PFSK-1 (cell line): Measurements from ENCODE around the gene RASA3.
A peak's percentile ranks its signal among the peaks of the same experiment; 100 is the strongest.

Experiments used
- FOXP2 ChIP-seq: optimal IDR thresholded peaks from 2 replicates; pipeline ENCODE3; 2011; ENCODE audit warnings: borderline replicate concordance, control low read depth, inconsistent platforms; ENCODE audit not compliant: insufficient read depth; ENCODE audit errors: extremely low read length, extremely low read depth
- POLR2AphosphoS5 ChIP-seq: IDR thresholded peaks from 2 replicates; pipeline ENCODE4 v1.6.1; 2012; ENCODE audit warnings: low read depth, mild to moderate bottlenecking, control low read depth, low read length, moderate library complexity
- REST ChIP-seq, 2 experiments: IDR thresholded peaks; 2 replicates each; pipeline versions ENCODE4 v1.6.1 to v1.8.0; 2011 to 2012; ENCODE audit warnings: low read depth in 2 of 2, low read length in 2 of 2, control low read depth in 1 of 2, inconsistent platforms in 1 of 2, mild to moderate bottlenecking in 1 of 2, moderate library complexity in 1 of 2; ENCODE audit not compliant: insufficient read depth in 1 of 2
- SIN3A ChIP-seq: IDR thresholded peaks from 2 replicates; pipeline ENCODE4 v1.6.1; 2012; ENCODE audit warnings: mild to moderate bottlenecking, low read length, moderate library complexity, borderline replicate concordance; ENCODE audit not compliant: insufficient read depth
- TAF1 ChIP-seq: IDR thresholded peaks from 2 replicates; pipeline ENCODE4 v1.6.1; 2012; ENCODE audit warnings: low read length, control low read depth, borderline replicate concordance; ENCODE audit not compliant: insufficient read depth

The RASA3 gene

DNA sequence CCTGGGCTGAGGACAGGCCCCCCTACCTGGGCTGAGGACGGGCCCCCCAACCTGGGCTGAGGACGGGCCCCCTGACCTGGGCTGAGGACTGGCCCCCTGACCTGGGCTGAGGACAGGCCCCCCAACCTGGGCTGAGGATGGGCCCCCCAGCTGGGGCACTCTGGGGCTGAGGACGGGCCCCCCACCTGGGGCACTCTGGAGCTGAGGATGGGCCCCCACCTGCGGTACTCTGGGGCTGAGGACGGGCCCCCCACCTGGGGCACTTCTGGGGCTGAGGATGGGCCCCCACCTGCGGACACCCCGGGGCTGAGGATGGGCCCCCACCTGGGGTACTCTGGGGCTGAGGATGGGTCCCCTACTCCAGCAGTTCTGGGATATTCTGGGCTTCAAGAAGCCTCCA lies 65.5 kb downstream of the RASA3 start:
- no peak for TF ChIP-seq POLR2AphosphoS5
- no peak for TF ChIP-seq TAF1
- no peak for TF ChIP-seq REST (IDR thresholded peaks at IDR 0.05; ENCODE audit: insufficient read depth in 1 of 2, low read depth in 2 of 2, low read length in 2 of 2)

GRCh38 chr13:114065926-114066774 lies 66.3 kb downstream of the RASA3 start:
- no peak for TF ChIP-seq POLR2AphosphoS5
- no peak for TF ChIP-seq FOXP2
- TF ChIP-seq REST (IDR thresholded peaks at IDR 0.05; ENCODE audit: insufficient read depth in 1 of 2, low read depth in 2 of 2, low read length in 2 of 2): no peak
- no peak for TF ChIP-seq TAF1
- TF ChIP-seq SIN3A: no peak

- TF ChIP-seq REST (IDR thresholded peaks at IDR 0.05; ENCODE audit: insufficient read depth in 1 of 2, low read depth in 2 of 2, low read length in 2 of 2): no peak
- TF ChIP-seq SIN3A: peak; percentile 74; the same call in 1 of the 2 replicates
Measured at GRCh38 chr13:114065141-114065925, 67.1 kb downstream of the RASA3 start.

DNA sequence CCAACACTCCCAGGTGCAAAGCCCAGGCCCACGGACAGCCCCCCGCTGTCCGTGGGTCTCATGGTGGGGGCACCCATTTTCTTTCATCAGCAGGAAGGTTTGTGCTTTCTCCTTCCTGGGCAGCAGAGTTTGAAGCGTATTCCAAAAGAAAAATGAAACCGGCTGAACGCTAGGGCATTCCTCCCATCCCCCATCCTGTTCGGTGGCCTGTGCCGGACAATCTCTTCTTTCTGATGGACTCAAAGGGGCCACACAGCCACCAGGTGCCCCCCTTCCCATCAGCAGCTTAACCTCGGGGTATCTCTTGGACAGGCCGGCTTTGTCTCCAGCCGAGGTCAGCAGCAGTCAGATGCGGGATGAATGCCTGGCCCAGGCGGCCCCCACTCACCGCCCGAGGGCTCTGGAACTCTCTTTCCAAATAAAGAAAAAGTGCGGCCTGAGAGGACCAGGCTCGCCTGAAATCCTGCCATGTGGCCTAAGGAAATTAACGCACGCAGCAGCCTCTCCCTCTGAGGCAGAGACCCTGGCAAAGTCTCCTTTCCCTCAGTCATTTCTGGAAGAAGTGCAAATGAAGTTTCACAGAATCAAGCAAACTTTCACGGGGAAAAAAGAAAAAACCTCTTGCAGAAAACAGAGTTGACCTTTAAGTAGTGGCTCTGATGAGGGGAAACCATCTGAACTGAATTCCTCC lies 67.8 kb downstream of the RASA3 start:
- TF ChIP-seq FOXP2 (no peak), SIN3A (no peak), POLR2AphosphoS5 (no peak; the same call in 1 of the 2 replicates), REST (IDR thresholded peaks at IDR 0.05; ENCODE audit: insufficient read depth in 1 of 2, low read depth in 2 of 2, low read length in 2 of 2) (no peak), TAF1 (no peak)
